SK-N-SH (cell line): ENCODE data around the gene ZNF44. TPM values are rescaled to one million over a fixed set of nuclear protein-coding genes. Genes with fewer than 3 reads are reported as not detected.

ENCODE experiments used
- CTCF ChIA-PET: fragments of 300-600, 350-600 bp; formaldehyde crosslinking; extraction: SDS; loops from one replicate; lab custom pipeline; 2021; lab: Yijun Ruan, JAX
- POLR2A ChIA-PET: fragments of 350-600 bp; sonication (Branson Sonifier 250); formaldehyde crosslinking; extraction: SDS; loops from one replicate; lab custom pipeline; 2020; ENCODE audit warnings: antibody characterized with exemption, inconsistent platforms; lab: Yijun Ruan, JAX
- DNase-seq: peaks from one replicate; pipeline ENCODE4 v3.0.0; 2012
- H2AFZ ChIP-seq: fragments of 200-600 bp; sonication (generic); 2 replicates; pipeline ENCODE4 v1.8.1; 2016; ENCODE audit warnings: antibody characterized with exemption, mild to moderate bottlenecking, low read depth
- H3F3A ChIP-seq: fragments of 200-600 bp; sonication (generic); replicated peaks from 2 replicates; pipeline ENCODE3; 2016; ENCODE audit warnings: antibody characterized with exemption, mild to moderate bottlenecking; ENCODE audit not compliant: insufficient read depth
- H3K27ac ChIP-seq, 2 experiments: fragments of 200-500 bp in 1 of 2; fragments of 200-600 bp in 1 of 2; sonication (Bioruptor generic) in 1 of 2; sonication (generic), shearing (Covaris generic) in 1 of 2; 2 replicates each; pipeline versions ENCODE4 v1.5.1 to v1.6.1; 2014 to 2016; ENCODE audit warnings: low read depth in 2 of 2, inconsistent platforms in 1 of 2, low read length in 1 of 2, mild to moderate bottlenecking in 1 of 2, mixed read lengths in 1 of 2
- H3K27me3 ChIP-seq: fragments of 200-600 bp; sonication (generic), shearing (Covaris generic); 2 replicates; pipeline ENCODE4 v1.6.1; 2016; ENCODE audit warnings: mixed run types; ENCODE audit not compliant: insufficient read depth
- H3K36me3 ChIP-seq, 2 experiments: fragments of 200-500 bp in 1 of 2; fragments of 200-600 bp in 1 of 2; sonication (Bioruptor generic) in 1 of 2; sonication (generic) in 1 of 2; replicated peaks in 1 of 2; 2 replicates each; pipeline versions ENCODE3 to v1.5.1; 2014 to 2016; ENCODE audit warnings: low read length in 1 of 2, mild to moderate bottlenecking in 1 of 2; ENCODE audit not compliant: insufficient read depth in 2 of 2, control insufficient read depth in 1 of 2
- H3K4me1 ChIP-seq, 2 experiments: fragments of 200-500 bp in 1 of 2; fragments of 200-600 bp in 1 of 2; sonication (Bioruptor generic) in 1 of 2; sonication (generic), shearing (Covaris generic) in 1 of 2; 2 replicates each; pipeline versions ENCODE4 v1.5.1 to v1.6.1; 2014 to 2016; ENCODE audit warnings: low read depth in 1 of 2, low read length in 1 of 2, mixed run types in 1 of 2; ENCODE audit not compliant: insufficient read depth in 2 of 2, control insufficient read depth in 1 of 2
- H3K4me2 ChIP-seq: fragments of 200-600 bp; sonication (generic), shearing (Covaris generic); 2 replicates; pipeline ENCODE4 v1.6.1; 2017; ENCODE audit warnings: mixed run types
- H3K4me3 ChIP-seq, 2 experiments: fragments of 200-500 bp in 1 of 2; fragments of 200-600 bp in 1 of 2; sonication (Bioruptor generic) in 1 of 2; sonication (generic), shearing (Covaris generic) in 1 of 2; 2 replicates each; pipeline versions ENCODE4 v1.5.1 to v1.8.1; 2014 to 2016; ENCODE audit warnings: low read depth in 2 of 2, inconsistent platforms in 1 of 2, low read length in 1 of 2, mild to moderate bottlenecking in 1 of 2, mixed read lengths in 1 of 2, moderate library complexity in 1 of 2
- H3K79me2 ChIP-seq: fragments of 200-600 bp; sonication (generic); 2 replicates; pipeline ENCODE4 v1.8.1; 2017; ENCODE audit warnings: mild to moderate bottlenecking; ENCODE audit not compliant: insufficient read depth
- H3K9ac ChIP-seq: fragments of 200-600 bp; sonication (generic); 2 replicates; pipeline ENCODE4 v1.6.1; 2017; ENCODE audit warnings: mixed run types
- H3K9me2 ChIP-seq: fragments of 200-600 bp; sonication (generic); 2 replicates; pipeline ENCODE4 v1.6.1; 2017; ENCODE audit warnings: mixed run types
- H3K9me3 ChIP-seq: fragments of 200-600 bp; sonication (generic); 2 replicates; pipeline ENCODE4 v1.6.1; 2017; ENCODE audit warnings: mixed run types, mild to moderate bottlenecking, moderate library complexity
- H4K20me1 ChIP-seq: fragments of 200-600 bp; sonication (generic); 2 replicates; pipeline ENCODE4 v1.6.1; 2017; ENCODE audit warnings: mild to moderate bottlenecking, mixed run types; ENCODE audit not compliant: insufficient read depth
- CHD2 ChIP-seq: fragments of 150-350 bp; IDR thresholded peaks from 2 replicates; pipeline ENCODE4 v1.6.1; 2018; ENCODE audit warnings: low read length; ENCODE audit not compliant: partially characterized antibody
- ELF1 ChIP-seq: IDR thresholded peaks from 2 replicates; pipeline ENCODE4 v1.4.0; 2012
- FOSL2 ChIP-seq: IDR thresholded peaks from 2 replicates; pipeline ENCODE4 v1.4.0; 2012; ENCODE audit warnings: low read depth, mild to moderate bottlenecking, moderate library complexity, borderline replicate concordance
- GABPA ChIP-seq: IDR thresholded peaks from 2 replicates; pipeline ENCODE4 v1.4.0; 2012; ENCODE audit warnings: low read depth, mild to moderate bottlenecking
- POLR2AphosphoS5 ChIP-seq: IDR thresholded peaks from 2 replicates; pipeline ENCODE4 v1.6.1; 2012; ENCODE audit warnings: low read depth, low read length
- SIN3A ChIP-seq: IDR thresholded peaks from 2 replicates; pipeline ENCODE4 v1.6.1; 2012; ENCODE audit warnings: low read depth, mild to moderate bottlenecking, low read length, moderate library complexity, borderline replicate concordance
- SMC3 ChIP-seq: IDR thresholded peaks from 2 replicates; pipeline ENCODE4 v1.6.1; 2012; ENCODE audit warnings: low read depth, low read length, improper control_type of control experiment
- WGBS: methylation state at CpG from one replicate; pipeline ENCODE4 v1.1.6; 2017; ENCODE audit warnings: low lambda C conversion rate; 5-methylcytosine and 5-hydroxymethylcytosine counted together
- polyA plus RNA-seq, 3 experiments: library from polyadenylated mRNA; depleted of rRNA; stranded (reverse); fragments of >200 nt; gene quantifications; 2 replicates each; pipeline ENCODE4 v1.2.3, GENCODE V29; 2012
- TF ChIP-seq, protein P1 (sequence below): fragments of 150-350 bp; IDR thresholded peaks from 2 replicates; pipeline ENCODE4 v1.6.1; 2017; ENCODE audit warnings: antibody characterized with exemption, low read length, low read depth, borderline replicate concordance
- TF ChIP-seq, protein P2 (sequence below): IDR thresholded peaks from 2 replicates; pipeline ENCODE4 v1.6.1; 2012; ENCODE audit warnings: mild to moderate bottlenecking, low read depth, low read length, moderate library complexity
- TF ChIP-seq, protein P3 (sequence below): fragments of 200-600 bp; sonication (generic); IDR thresholded peaks from 2 replicates; pipeline ENCODE4 v1.6.1; 2017; ENCODE audit warnings: antibody characterized with exemption, mild to moderate bottlenecking, moderate library complexity
- TF ChIP-seq, protein P4 (sequence below): IDR thresholded peaks from 2 replicates; pipeline ENCODE4 v1.4.0; 2012; ENCODE audit warnings: low read depth, borderline replicate concordance

ZNF44 gene
- polyA plus RNA-seq, 1 of the 3 experiments (the other 2 are of a cell fraction): 3.6 TPM

DNA sequence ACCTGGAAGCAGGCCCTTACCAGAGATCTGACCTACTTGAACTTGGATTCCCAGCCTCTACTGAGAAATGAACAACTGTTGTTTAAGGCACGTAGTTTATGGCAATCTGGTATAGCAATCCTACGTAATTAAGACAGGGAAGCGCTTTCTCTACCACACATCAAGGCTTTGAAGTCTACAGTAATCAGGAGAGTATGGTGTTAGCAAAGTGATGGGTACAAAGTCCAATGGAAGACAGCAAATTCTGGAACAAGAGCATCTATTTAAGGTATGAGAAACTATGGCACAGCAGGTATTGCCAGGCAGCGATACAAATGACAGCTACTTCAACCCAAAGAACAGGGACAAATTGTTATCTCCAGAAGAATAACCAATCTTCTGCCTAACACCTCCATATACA, 35.7 kb upstream of the ZNF44 start:
- Histone ChIP-seq H3K9me2 (no peaks in the 10 kb centered on the region), H3K27ac (no peak overlapping the region), H3K36me3 (no peaks in the 10 kb centered on the region), H3K27me3 (no peaks in the 10 kb centered on the region), H3F3A (no peaks in the 10 kb centered on the region), H3K9ac (no peak overlapping the region), H4K20me1 (no peaks in the 10 kb centered on the region), H3K4me1 (peaks cover 0 to 14% of the 10 kb centered on the region in 2 experiments; a peak in 1 of 4 replicates), H3K79me2 (no peaks in the 10 kb centered on the region; the same call in 1 of the 2 replicates), H3K9me3 (no peaks in the 10 kb centered on the region), H3K4me2 (no peak overlapping the region), H3K4me3 (no peak overlapping the region), H2AFZ (no peak overlapping the region)
- TF ChIP-seq, protein P1, sequence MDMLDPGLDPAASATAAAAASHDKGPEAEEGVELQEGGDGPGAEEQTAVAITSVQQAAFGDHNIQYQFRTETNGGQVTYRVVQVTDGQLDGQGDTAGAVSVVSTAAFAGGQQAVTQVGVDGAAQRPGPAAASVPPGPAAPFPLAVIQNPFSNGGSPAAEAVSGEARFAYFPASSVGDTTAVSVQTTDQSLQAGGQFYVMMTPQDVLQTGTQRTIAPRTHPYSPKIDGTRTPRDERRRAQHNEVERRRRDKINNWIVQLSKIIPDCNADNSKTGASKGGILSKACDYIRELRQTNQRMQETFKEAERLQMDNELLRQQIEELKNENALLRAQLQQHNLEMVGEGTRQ: no peak
- TF ChIP-seq ELF1 (no peak), CHD2 (no peak), POLR2AphosphoS5 (no peak), GABPA (no peak), SMC3 (no peak)
- TF ChIP-seq, protein P2, sequence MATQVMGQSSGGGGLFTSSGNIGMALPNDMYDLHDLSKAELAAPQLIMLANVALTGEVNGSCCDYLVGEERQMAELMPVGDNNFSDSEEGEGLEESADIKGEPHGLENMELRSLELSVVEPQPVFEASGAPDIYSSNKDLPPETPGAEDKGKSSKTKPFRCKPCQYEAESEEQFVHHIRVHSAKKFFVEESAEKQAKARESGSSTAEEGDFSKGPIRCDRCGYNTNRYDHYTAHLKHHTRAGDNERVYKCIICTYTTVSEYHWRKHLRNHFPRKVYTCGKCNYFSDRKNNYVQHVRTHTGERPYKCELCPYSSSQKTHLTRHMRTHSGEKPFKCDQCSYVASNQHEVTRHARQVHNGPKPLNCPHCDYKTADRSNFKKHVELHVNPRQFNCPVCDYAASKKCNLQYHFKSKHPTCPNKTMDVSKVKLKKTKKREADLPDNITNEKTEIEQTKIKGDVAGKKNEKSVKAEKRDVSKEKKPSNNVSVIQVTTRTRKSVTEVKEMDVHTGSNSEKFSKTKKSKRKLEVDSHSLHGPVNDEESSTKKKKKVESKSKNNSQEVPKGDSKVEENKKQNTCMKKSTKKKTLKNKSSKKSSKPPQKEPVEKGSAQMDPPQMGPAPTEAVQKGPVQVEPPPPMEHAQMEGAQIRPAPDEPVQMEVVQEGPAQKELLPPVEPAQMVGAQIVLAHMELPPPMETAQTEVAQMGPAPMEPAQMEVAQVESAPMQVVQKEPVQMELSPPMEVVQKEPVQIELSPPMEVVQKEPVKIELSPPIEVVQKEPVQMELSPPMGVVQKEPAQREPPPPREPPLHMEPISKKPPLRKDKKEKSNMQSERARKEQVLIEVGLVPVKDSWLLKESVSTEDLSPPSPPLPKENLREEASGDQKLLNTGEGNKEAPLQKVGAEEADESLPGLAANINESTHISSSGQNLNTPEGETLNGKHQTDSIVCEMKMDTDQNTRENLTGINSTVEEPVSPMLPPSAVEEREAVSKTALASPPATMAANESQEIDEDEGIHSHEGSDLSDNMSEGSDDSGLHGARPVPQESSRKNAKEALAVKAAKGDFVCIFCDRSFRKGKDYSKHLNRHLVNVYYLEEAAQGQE: no peak
- TF ChIP-seq, protein P3, sequence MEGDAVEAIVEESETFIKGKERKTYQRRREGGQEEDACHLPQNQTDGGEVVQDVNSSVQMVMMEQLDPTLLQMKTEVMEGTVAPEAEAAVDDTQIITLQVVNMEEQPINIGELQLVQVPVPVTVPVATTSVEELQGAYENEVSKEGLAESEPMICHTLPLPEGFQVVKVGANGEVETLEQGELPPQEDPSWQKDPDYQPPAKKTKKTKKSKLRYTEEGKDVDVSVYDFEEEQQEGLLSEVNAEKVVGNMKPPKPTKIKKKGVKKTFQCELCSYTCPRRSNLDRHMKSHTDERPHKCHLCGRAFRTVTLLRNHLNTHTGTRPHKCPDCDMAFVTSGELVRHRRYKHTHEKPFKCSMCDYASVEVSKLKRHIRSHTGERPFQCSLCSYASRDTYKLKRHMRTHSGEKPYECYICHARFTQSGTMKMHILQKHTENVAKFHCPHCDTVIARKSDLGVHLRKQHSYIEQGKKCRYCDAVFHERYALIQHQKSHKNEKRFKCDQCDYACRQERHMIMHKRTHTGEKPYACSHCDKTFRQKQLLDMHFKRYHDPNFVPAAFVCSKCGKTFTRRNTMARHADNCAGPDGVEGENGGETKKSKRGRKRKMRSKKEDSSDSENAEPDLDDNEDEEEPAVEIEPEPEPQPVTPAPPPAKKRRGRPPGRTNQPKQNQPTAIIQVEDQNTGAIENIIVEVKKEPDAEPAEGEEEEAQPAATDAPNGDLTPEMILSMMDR: no peak
- POLR2A ChIA-PET: no interaction called here
- WGBS: 73% methylated on average over 4 of the region's 4 CpGs
- DNase-seq: no peak
- CTCF ChIA-PET: no interaction called here

DNA sequence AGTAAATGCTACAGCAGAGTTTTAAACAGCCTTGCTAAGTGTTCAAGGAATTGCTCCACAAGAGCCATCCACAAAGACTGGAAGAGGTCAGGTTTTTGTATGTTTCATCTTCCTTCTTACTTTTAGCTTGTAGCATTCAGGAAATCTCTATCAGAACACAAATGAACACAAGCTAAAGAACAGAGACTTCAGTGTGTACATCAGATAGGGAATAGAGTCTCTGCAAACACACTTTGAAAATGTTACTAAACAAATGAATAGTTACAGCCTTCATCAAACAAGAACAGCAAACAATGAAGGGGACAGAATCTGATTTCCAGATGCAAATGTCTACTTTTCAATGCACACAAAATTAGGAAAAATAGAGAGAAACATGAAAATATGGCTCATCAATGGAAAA, 31.0 kb upstream of the ZNF44 start:
- TF ChIP-seq POLR2AphosphoS5: no peak
- TF ChIP-seq, protein P4, sequence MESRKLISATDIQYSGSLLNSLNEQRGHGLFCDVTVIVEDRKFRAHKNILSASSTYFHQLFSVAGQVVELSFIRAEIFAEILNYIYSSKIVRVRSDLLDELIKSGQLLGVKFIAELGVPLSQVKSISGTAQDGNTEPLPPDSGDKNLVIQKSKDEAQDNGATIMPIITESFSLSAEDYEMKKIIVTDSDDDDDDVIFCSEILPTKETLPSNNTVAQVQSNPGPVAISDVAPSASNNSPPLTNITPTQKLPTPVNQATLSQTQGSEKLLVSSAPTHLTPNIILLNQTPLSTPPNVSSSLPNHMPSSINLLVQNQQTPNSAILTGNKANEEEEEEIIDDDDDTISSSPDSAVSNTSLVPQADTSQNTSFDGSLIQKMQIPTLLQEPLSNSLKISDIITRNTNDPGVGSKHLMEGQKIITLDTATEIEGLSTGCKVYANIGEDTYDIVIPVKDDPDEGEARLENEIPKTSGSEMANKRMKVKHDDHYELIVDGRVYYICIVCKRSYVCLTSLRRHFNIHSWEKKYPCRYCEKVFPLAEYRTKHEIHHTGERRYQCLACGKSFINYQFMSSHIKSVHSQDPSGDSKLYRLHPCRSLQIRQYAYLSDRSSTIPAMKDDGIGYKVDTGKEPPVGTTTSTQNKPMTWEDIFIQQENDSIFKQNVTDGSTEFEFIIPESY: no peak
- TF ChIP-seq FOSL2: no peak
- no peak for TF ChIP-seq SIN3A
- H3K36me3 ChIP-seq: peaks cover 0 to 6% of the 10 kb centered on the region in 2 experiments
- ChIA-PET CTCF (no interaction called here), POLR2A (no interaction called here)
- H2AFZ ChIP-seq: no peak overlapping the region
- H3F3A ChIP-seq: no peaks in the 10 kb centered on the region
- no peaks in the 10 kb centered on the region for H3K9me2 ChIP-seq
- no peak overlapping the region for H3K9ac ChIP-seq
- H4K20me1 ChIP-seq: no peaks in the 10 kb centered on the region
- H3K79me2 ChIP-seq: no peaks in the 10 kb centered on the region; the same call in 1 of the 2 replicates
- no peaks in the 10 kb centered on the region for H3K4me1 ChIP-seq
- H3K27me3 ChIP-seq: no peaks in the 10 kb centered on the region
- no peak overlapping the region for H3K4me2 ChIP-seq
- no peak overlapping the region for H3K27ac ChIP-seq
- no peak for DNase-seq
- no peaks in the 10 kb centered on the region for H3K9me3 ChIP-seq
- H3K4me3 ChIP-seq: no peak overlapping the region
